ENCODE measurements around the gene DUS1L. TPM values are rescaled to one million over a fixed set of nuclear protein-coding genes. Genes with fewer than 3 reads are reported as not detected.
A peak's percentile ranks its signal among the peaks of the same experiment; 100 is the strongest.

DUS1L gene
- total RNA-seq, 2 experiments from 2014 or later = 132 to 133 TPM

- peak within 1 kb of the TSS; percentile 75 for H3K4me3 Mint-ChIP-seq
- intact Hi-C loops (cut with micrococcal nuclease) = loop anchor here (1.0 to 2.0 kb wide), 12 partner anchors 8 to 238 kb away; partner anchors contain the start of genes DCXR, DUS1L, LRRC45 and P4HB
- no peaks in the 10 kb centered on the region for H3K27me3 Mint-ChIP-seq (ENCODE audit: low read depth)
- H3K9me3 Mint-ChIP-seq = no peaks in the 10 kb centered on the region
- DNase-seq = peak; percentile 94
- peak within 1 kb of the TSS; percentile 63 for H3K27ac Mint-ChIP-seq
- peaks cover 10% of the 10 kb centered on the region for H3K36me3 Mint-ChIP-seq (ENCODE audit: low read depth)
- CTCF ChIA-PET = interaction anchor here (0.6 to 1.1 kb wide), 4 partner anchors 12 to 68 kb away, joined by 3 to 4 read pairs (median 4); no protein-coding TSS in a partner anchor
- H3K4me1 Mint-ChIP-seq (ENCODE audit: low read depth) = peaks cover 14% of the 10 kb centered on the region
Measured at GRCh38 chr17:82098169-82098938, 32.8 kb upstream of the DUS1L start, which contains the start of gene FASN. TSS of gene FASN (minus strand) at chr17:82098236. CDS start at chr17:82096445, 1,791 bp downstream.

- H3K36me3 Mint-ChIP-seq (ENCODE audit: low read depth) = peaks cover 13% of the 10 kb centered on the region
Measured at GRCh38 chr17:82097919-82098168, 32.2 kb upstream of the DUS1L start.

GRCh38 chr17:82097184-82097918 lies 31.7 kb upstream of the DUS1L start:
- peaks cover 13% of the 10 kb centered on the region for H3K36me3 Mint-ChIP-seq (ENCODE audit: low read depth)
- intact Hi-C loops (cut with micrococcal nuclease) = no loop called here
- CTCF ChIA-PET = no interaction called here
- H3K9me3 Mint-ChIP-seq = no peaks in the 10 kb centered on the region
- no peaks in the 10 kb centered on the region for H3K27me3 Mint-ChIP-seq (ENCODE audit: low read depth)
- peak overlapping the region; percentile 75 for H3K4me3 Mint-ChIP-seq
- peak; percentile 35 for DNase-seq
- peaks cover 14% of the 10 kb centered on the region for H3K4me1 Mint-ChIP-seq (ENCODE audit: low read depth)
- peak overlapping the region; percentile 61 for H3K27ac Mint-ChIP-seq

More at GRCh38 chr17:82097919-82098168, 32.2 kb upstream of the DUS1L start:
- CTCF ChIA-PET = no interaction called here
- DNase-seq = no peak
- peaks cover 14% of the 10 kb centered on the region for H3K4me1 Mint-ChIP-seq (ENCODE audit: low read depth)
- peak overlapping the region; percentile 63 for H3K27ac Mint-ChIP-seq
- intact Hi-C loops (cut with micrococcal nuclease) = loop anchor here (1.0 to 2.0 kb wide), 12 partner anchors 8 to 238 kb away; partner anchors contain the start of genes DCXR, DUS1L, LRRC45 and P4HB
- no peaks in the 10 kb centered on the region for H3K9me3 Mint-ChIP-seq
- H3K27me3 Mint-ChIP-seq (ENCODE audit: low read depth) = no peaks in the 10 kb centered on the region
- H3K4me3 Mint-ChIP-seq = peak overlapping the region; percentile 75

- intact Hi-C loops (cut with micrococcal nuclease) = no loop called here
- H3K27me3 Mint-ChIP-seq (ENCODE audit: low read depth) = no peaks in the 10 kb centered on the region
- H3K4me3 Mint-ChIP-seq = peak overlapping the region; percentile 72
- CTCF ChIA-PET = no interaction called here
- peaks cover 14% of the 10 kb centered on the region for H3K4me1 Mint-ChIP-seq (ENCODE audit: low read depth)
- peak overlapping the region; percentile 61 for H3K27ac Mint-ChIP-seq
- peaks cover 13% of the 10 kb centered on the region for H3K36me3 Mint-ChIP-seq (ENCODE audit: low read depth)
- no peaks in the 10 kb centered on the region for H3K9me3 Mint-ChIP-seq
- DNase-seq = no peak
Measured at GRCh38 chr17:82096709-82097183, 31.1 kb upstream of the DUS1L start.

GRCh38 chr17:82095777-82096708 lies 30.4 kb upstream of the DUS1L start:
- peaks cover 13% of the 10 kb centered on the region for H3K4me1 Mint-ChIP-seq (ENCODE audit: low read depth)
- no peak for DNase-seq
- peak overlapping the region; percentile 72 for H3K4me3 Mint-ChIP-seq
- intact Hi-C loops (cut with micrococcal nuclease) = no loop called here
- H3K36me3 Mint-ChIP-seq (ENCODE audit: low read depth) = peaks cover 14% of the 10 kb centered on the region
- H3K27ac Mint-ChIP-seq = peak overlapping the region; percentile 61
- CTCF ChIA-PET = no interaction called here
- no peaks in the 10 kb centered on the region for H3K27me3 Mint-ChIP-seq (ENCODE audit: low read depth)
- H3K9me3 Mint-ChIP-seq = no peaks in the 10 kb centered on the region

- peaks cover 17% of the 10 kb centered on the region for H3K36me3 Mint-ChIP-seq (ENCODE audit: low read depth)
- intact Hi-C loops (cut with micrococcal nuclease) = no loop called here
- CTCF ChIA-PET = no interaction called here
- H3K27me3 Mint-ChIP-seq (ENCODE audit: low read depth) = no peaks in the 10 kb centered on the region
- no peaks in the 10 kb centered on the region for H3K9me3 Mint-ChIP-seq
- no peak overlapping the region for H3K4me3 Mint-ChIP-seq
- DNase-seq = no peak
- H3K27ac Mint-ChIP-seq = no peak overlapping the region
- H3K4me1 Mint-ChIP-seq (ENCODE audit: low read depth) = peaks cover 8% of the 10 kb centered on the region
Measured at GRCh38 chr17:82094931-82095776, 29.6 kb upstream of the DUS1L start.

- intact Hi-C loops (cut with micrococcal nuclease) = no loop called here
- CTCF ChIA-PET = no interaction called here
- Mint-ChIP-seq H3K4me3 (no peak overlapping the region), H3K4me1 (ENCODE audit: low read depth) (peaks cover 2% of the 10 kb centered on the region), H3K9me3 (no peaks in the 10 kb centered on the region), H3K36me3 (ENCODE audit: low read depth) (peaks cover 17% of the 10 kb centered on the region), H3K27ac (no peak overlapping the region), H3K27me3 (ENCODE audit: low read depth) (no peaks in the 10 kb centered on the region)
- no peak for DNase-seq
Measured at GRCh38 chr17:82092995-82093751, 27.6 kb upstream of the DUS1L start.

GRCh38 chr17:82092628-82092994 lies 27.0 kb upstream of the DUS1L start:
- CTCF ChIA-PET = no interaction called here
- Mint-ChIP-seq H3K27ac (no peak overlapping the region), H3K4me3 (no peak overlapping the region), H3K36me3 (ENCODE audit: low read depth) (peaks cover 19% of the 10 kb centered on the region), H3K27me3 (ENCODE audit: low read depth) (no peaks in the 10 kb centered on the region), H3K4me1 (ENCODE audit: low read depth) (peaks cover 2% of the 10 kb centered on the region), H3K9me3 (no peaks in the 10 kb centered on the region)
- no peak for DNase-seq
- intact Hi-C loops (cut with micrococcal nuclease) = no loop called here

GRCh38 chr17:82092094-82092586 lies 26.5 kb upstream of the DUS1L start:
- Mint-ChIP-seq H3K36me3 (ENCODE audit: low read depth) (peaks cover 19% of the 10 kb centered on the region), H3K27me3 (ENCODE audit: low read depth) (no peaks in the 10 kb centered on the region), H3K4me3 (no peak overlapping the region), H3K27ac (no peak overlapping the region), H3K4me1 (ENCODE audit: low read depth) (peaks cover 2% of the 10 kb centered on the region), H3K9me3 (no peaks in the 10 kb centered on the region)
- intact Hi-C loops (cut with micrococcal nuclease) = no loop called here
- CTCF ChIA-PET = no interaction called here
- DNase-seq = no peak

- Mint-ChIP-seq H3K4me1 (ENCODE audit: low read depth) (peaks cover 2% of the 10 kb centered on the region), H3K27ac (no peak overlapping the region), H3K27me3 (ENCODE audit: low read depth) (no peaks in the 10 kb centered on the region), H3K4me3 (no peak overlapping the region), H3K36me3 (ENCODE audit: low read depth) (peaks cover 19% of the 10 kb centered on the region), H3K9me3 (no peaks in the 10 kb centered on the region)
- DNase-seq = no peak
- CTCF ChIA-PET = no interaction called here
- intact Hi-C loops (cut with micrococcal nuclease) = no loop called here
Measured at GRCh38 chr17:82091264-82092066, 25.9 kb upstream of the DUS1L start.
